K562 (cell line): ENCODE results near the gene RAB31.

Experiments
- ATF2 ChIP-seq: sonication (generic); formaldehyde crosslinking; IDR thresholded peaks from 2 replicates; pipeline ENCODE4 v1.8.1; 2022; ENCODE audit warnings: missing genetic modification reagents
- GTF3C2 ChIP-seq: IDR thresholded peaks from 3 replicates; pipeline ENCODE4 v1.6.1; 2011; ENCODE audit warnings: borderline replicate concordance, mild to moderate bottlenecking, moderate library complexity; ENCODE audit not compliant: insufficient read length; ENCODE audit errors: extremely low read depth
- HCFC1 ChIP-seq: IDR thresholded peaks from 2 replicates; pipeline ENCODE4 v1.6.1; 2012; ENCODE audit warnings: low read depth, low read length, improper control_type of control experiment
- POLR2A ChIP-seq: fragments of 450-650 bp; conservative IDR thresholded peaks from 2 replicates; pipeline ENCODE4 v1.6.1; 2016
- POLR2AphosphoS5 ChIP-seq: IDR thresholded peaks from 2 replicates; pipeline ENCODE4 v1.6.1; 2011; ENCODE audit warnings: mild to moderate bottlenecking, low read depth, low read length, moderate library complexity; ENCODE audit not compliant: control insufficient read depth, insufficient read depth

- TF ChIP-seq POLR2A (no peak), HCFC1 (no peak), POLR2AphosphoS5 (no peak), GTF3C2 (no peak), ATF2 (CRISPR knock-in tag) (no peak)
Observed at GRCh38 chr18:9694174-9694573, 13.9 kb upstream of the RAB31 start.
